ENCODE results near the gene GRIPAP1.

The GRIPAP1 gene

DNA sequence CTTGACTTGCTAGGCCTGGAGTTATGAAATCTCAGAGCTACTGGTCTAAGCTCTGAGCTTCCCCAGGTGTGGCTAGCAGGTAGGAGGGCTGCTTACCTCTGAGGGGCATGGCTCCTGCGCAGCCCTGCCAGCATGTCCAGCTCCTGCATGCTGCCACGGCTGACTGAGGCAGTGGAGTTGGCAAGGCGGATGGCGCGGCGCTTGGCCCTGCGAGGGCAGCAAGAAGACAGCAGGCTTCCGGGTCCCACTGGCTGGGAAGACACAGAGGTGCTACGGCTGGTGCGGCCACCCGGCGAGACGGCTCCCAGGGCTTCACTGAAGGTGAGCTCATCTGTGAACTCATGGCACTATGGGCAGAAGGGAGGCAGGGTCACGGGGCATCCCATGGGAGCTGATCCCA, 36.1 kb downstream of the GRIPAP1 start:
- POLR2A ChIA-PET = no interaction called here
- no peak for TF ChIP-seq CTCF (IDR thresholded peaks at IDR 0.05; ENCODE audit: control extremely low read depth, extremely low read depth, low read depth, missing control alignments)
- CTCF ChIA-PET = interaction anchor here (1.3 kb wide), 1 partner anchor 190 kb away, joined by 3 read pairs; no protein-coding TSS in a partner anchor
- DNase-seq (ENCODE audit: extremely low spot score) = no peak

DNA sequence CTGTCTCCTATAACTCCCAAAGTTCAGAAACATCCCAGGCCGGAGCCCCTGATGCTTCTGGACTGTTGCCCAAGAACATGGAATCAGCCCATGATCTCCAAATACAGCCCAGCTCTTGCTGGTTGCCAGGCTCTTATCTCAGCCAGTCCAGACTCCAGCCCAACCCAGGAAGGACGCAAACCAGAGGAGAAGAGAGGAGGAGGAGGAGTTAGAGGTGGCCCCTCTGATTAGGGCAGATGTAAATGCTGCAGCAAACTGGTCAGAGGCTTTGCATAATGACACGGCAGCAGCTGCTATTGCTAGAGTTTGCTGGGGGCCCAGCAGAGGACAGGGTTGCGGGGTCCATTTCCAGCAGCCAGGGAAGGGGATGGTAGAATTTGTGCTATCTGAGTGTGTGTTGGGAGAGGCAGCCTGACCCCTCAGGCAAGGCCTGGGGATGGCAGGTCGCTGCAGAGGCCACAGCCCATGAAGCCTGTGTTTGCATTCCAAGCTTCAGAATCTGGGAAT, 40.4 kb downstream of the GRIPAP1 start:
- ChIA-PET POLR2A (no interaction called here), CTCF (interaction anchor here (4.1 kb wide), 1 partner anchor 11 kb away, joined by 18 read pairs; the partner anchor contains the start of gene KCND1)
- TF ChIP-seq CTCF (IDR thresholded peaks at IDR 0.05; ENCODE audit: control extremely low read depth, extremely low read depth, low read depth, missing control alignments) = no peak
- DNase-seq (ENCODE audit: extremely low spot score) = no peak

DNA sequence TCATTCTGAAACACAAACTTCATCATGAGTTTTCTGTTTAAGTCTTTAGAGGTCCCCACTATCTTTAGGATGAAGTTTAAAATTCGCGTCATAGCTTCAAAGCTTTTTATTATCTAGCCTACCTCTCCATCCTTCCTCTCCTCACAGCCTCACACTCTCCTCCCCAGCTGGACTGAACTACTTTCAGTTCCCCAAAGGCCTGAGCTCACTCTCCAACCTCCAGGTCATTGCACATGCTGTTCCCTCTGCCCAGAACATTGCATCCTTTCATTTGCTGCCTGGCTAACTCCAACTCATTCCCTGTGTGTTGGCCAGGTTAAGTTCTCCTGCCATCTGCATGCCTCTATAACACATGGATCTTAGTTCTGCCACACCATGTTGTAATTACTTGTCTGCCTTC, 41.8 kb downstream of the GRIPAP1 start:
- DNase-seq (ENCODE audit: extremely low spot score) = no peak
- ChIA-PET POLR2A (interaction anchor here (0.6 kb wide), 1 partner anchor 22 kb away, joined by 3 read pairs; no protein-coding TSS in a partner anchor), CTCF (interaction anchor here (4.1 kb wide), 1 partner anchor 12 kb away, joined by 18 read pairs; the partner anchor contains the start of gene KCND1)
- TF ChIP-seq CTCF (IDR thresholded peaks at IDR 0.05; ENCODE audit: control extremely low read depth, extremely low read depth, low read depth, missing control alignments) = no peak

GRCh38 chrX:48958635-48959094, 43.4 kb downstream of the GRIPAP1 start:
- DNase-seq (ENCODE audit: extremely low spot score) = no peak
- CTCF ChIA-PET = interaction anchor here (1.1 to 4.1 kb wide), 4 partner anchors 10 to 85 kb away, joined by 3 to 18 read pairs (median 4); partner anchors contain the start of genes KCND1 and TFE3
- POLR2A ChIA-PET = interaction anchor here (0.9 to 1.0 kb wide), 2 partner anchors 11 to 19 kb away, joined by 5 to 9 read pairs; no protein-coding TSS in a partner anchor
- no peak for TF ChIP-seq CTCF (IDR thresholded peaks at IDR 0.05; ENCODE audit: control extremely low read depth, extremely low read depth, low read depth, missing control alignments)

DNA sequence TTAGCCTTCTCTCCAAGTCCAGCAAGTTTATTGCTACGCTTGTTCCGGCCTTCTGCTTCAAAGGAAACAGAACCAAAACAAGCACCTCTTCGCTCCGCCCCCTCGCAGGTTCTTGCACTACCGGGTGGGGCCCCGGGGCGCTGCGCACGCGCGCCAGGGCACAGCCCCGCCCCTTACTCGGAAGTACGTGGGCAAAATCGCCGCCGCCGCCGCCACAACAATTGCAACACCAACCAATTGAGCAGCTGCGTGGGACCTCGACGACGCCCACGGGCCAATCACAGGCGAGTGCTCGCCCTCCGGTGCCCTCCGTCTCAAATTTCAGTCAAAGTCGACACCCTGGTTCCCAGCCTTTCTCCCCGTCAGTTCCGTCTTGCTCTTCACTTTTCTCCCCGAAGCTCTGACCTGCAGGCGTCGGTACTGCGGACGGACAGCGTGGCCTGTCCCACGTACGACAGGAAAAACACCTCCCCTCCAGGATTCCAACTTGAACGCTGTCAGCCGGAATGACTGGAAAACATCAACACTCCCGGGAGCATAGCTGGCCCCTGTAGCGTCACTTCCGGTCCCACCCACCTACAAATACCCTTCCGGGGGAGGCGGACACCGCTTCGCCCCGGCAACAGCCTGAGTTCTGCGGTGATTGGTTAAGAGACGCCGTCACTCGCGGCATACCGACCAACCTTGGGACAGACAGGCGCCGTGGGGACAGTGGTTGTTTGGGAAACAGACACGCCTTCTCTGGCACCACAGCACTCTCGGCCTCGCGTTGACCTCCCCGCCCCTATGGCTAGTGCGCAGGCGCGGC, 44.0 kb downstream of the GRIPAP1 start:
- peak; percentile 90 for DNase-seq (ENCODE audit: extremely low spot score)
- ChIA-PET POLR2A (interaction anchor here (0.9 to 1.4 kb wide), 3 partner anchors 11 to 44 kb away, joined by 3 to 9 read pairs (median 5); partner anchors contain the start of gene GRIPAP1), CTCF (interaction anchor here (0.7 to 4.1 kb wide), 4 partner anchors 9 to 85 kb away, joined by 3 to 18 read pairs (median 4); partner anchors contain the start of genes KCND1 and TFE3)
- no peak for TF ChIP-seq CTCF (IDR thresholded peaks at IDR 0.05; ENCODE audit: control extremely low read depth, extremely low read depth, low read depth, missing control alignments)

- CTCF ChIA-PET = interaction anchor here (1.3 kb wide), 1 partner anchor 19 kb away, joined by 4 read pairs; no protein-coding TSS in a partner anchor
Measured at GRCh38 chrX:48957477-48957826, 44.6 kb downstream of the GRIPAP1 start, which contains the start of gene OTUD5. Gene OTUD5, minus strand, starts transcription at chrX:48957607. Its CDS starts 37 bp downstream, at chrX:48957570.

More at GRCh38 chrX:48957477-48957826, 44.6 kb downstream of the GRIPAP1 start, which contains the start of gene OTUD5:
- POLR2A ChIA-PET = interaction anchor here (1.4 kb wide), 1 partner anchor 45 kb away, joined by 3 read pairs; the partner anchor contains the start of gene GRIPAP1
- no peak for TF ChIP-seq CTCF (IDR thresholded peaks at IDR 0.05; ENCODE audit: control extremely low read depth, extremely low read depth, low read depth, missing control alignments)
- DNase-seq (ENCODE audit: extremely low spot score) = peak; percentile 76

Data from GM10248 (cell line).